Mesothelial cell of epicardium (in vitro differentiated cells): ENCODE data around the gene CBX1. TPM values are rescaled to one million over a fixed set of nuclear protein-coding genes. Genes with fewer than 3 reads are reported as not detected.

Source experiments
- DNase-seq, 2 experiments: peaks; one replicate each; pipeline ENCODE4 v3.0.0; 2021; ENCODE audit warnings: low spot score in 2 of 2; ENCODE audit not compliant: unreplicated experiment in 2 of 2
- H3K27ac Mint-ChIP-seq: 2 replicates; pipeline ENCODE4 v1.8.0; 2021; ENCODE audit warnings: mixed read lengths
- H3K27me3 Mint-ChIP-seq: 2 replicates; pipeline ENCODE4 v1.8.0; 2021; ENCODE audit warnings: low read depth, mixed read lengths
- H3K36me3 Mint-ChIP-seq: 2 replicates; pipeline ENCODE4 v1.8.0; 2021; ENCODE audit warnings: mixed read lengths
- H3K4me1 Mint-ChIP-seq: 2 replicates; pipeline ENCODE4 v1.8.0; 2021; ENCODE audit warnings: mixed read lengths
- H3K4me3 Mint-ChIP-seq: 2 replicates; pipeline ENCODE4 v1.8.0; 2021; ENCODE audit warnings: mild to moderate bottlenecking, moderate library complexity, mixed read lengths
- H3K9me3 Mint-ChIP-seq: 2 replicates; pipeline ENCODE4 v1.8.0; 2021; ENCODE audit warnings: mixed read lengths
- microRNA-seq: library from miRNA; unstranded; fragments of <30 nt; microRNA quantifications from one replicate; pipeline ENCODE4 v1.2.0, GENCODE V29; 2021; ENCODE audit warnings: inconsistent platforms, mixed read lengths
- total RNA-seq: library from RNA; stranded (reverse); gene quantifications from 3 replicates; pipeline ENCODE4 v1.2.1, GENCODE V29; 2021
- TF ChIP-seq, protein P1 (sequence below): fragments of 200-600 bp; sonication (generic); IDR thresholded peaks from one replicate; pipeline ENCODE4 v1.5.0; 2021; ENCODE audit warnings: antibody characterized with exemption; ENCODE audit not compliant: unreplicated experiment

The CBX1 gene
- total RNA-seq, 1 donor from 2014 or later = 142 TPM

GRCh38 chr17:48022901-48023300, 78.4 kb downstream of the CBX1 start:
- Mint-ChIP-seq H3K36me3 (no peaks in the 10 kb centered on the region), H3K9me3 (no peaks in the 10 kb centered on the region), H3K4me3 (peak overlapping the region; percentile 15), H3K27ac (no peak overlapping the region), H3K4me1 (peaks cover 34% of the 10 kb centered on the region), H3K27me3 (peaks cover 50% of the 10 kb centered on the region)
- TF ChIP-seq, protein P1, sequence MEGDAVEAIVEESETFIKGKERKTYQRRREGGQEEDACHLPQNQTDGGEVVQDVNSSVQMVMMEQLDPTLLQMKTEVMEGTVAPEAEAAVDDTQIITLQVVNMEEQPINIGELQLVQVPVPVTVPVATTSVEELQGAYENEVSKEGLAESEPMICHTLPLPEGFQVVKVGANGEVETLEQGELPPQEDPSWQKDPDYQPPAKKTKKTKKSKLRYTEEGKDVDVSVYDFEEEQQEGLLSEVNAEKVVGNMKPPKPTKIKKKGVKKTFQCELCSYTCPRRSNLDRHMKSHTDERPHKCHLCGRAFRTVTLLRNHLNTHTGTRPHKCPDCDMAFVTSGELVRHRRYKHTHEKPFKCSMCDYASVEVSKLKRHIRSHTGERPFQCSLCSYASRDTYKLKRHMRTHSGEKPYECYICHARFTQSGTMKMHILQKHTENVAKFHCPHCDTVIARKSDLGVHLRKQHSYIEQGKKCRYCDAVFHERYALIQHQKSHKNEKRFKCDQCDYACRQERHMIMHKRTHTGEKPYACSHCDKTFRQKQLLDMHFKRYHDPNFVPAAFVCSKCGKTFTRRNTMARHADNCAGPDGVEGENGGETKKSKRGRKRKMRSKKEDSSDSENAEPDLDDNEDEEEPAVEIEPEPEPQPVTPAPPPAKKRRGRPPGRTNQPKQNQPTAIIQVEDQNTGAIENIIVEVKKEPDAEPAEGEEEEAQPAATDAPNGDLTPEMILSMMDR = no peak
- DNase-seq = no peak

DNA sequence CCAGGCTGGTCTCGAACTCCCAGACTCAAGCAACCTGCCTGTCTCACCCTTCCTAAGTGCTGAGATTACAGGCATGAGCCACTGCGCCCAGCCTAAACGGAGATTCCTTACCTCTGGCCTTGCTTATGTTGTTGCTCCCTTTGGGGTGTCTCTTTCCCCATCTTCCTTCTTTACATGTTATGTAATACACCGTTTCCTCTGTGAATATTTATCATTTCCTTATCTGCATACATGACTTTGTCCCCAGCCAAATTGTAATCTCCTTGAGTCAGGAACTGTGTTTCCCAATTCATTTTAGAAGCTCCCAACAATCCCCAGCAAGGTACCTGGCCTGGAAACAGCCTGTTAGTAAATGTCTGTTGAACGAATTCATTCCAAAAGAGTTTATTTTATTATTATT, 79.3 kb downstream of the CBX1 start:
- no peak for DNase-seq
- no peak overlapping the region for H3K27ac Mint-ChIP-seq
- no peak overlapping the region for H3K4me3 Mint-ChIP-seq
- H3K27me3 Mint-ChIP-seq = peaks cover 50% of the 10 kb centered on the region
- no peaks in the 10 kb centered on the region for H3K9me3 Mint-ChIP-seq
- TF ChIP-seq, protein P1 = no peak
- H3K4me1 Mint-ChIP-seq = peaks cover 32% of the 10 kb centered on the region
- no peaks in the 10 kb centered on the region for H3K36me3 Mint-ChIP-seq

Small RNA genes within 50 kb of the gene (microRNA-seq; reads per million reads assigned to microRNA genes)
- gene MIR152 = 508 reads per million, percentile 74 among the genes with 10 or more reads in this experiment

Other genes with a start within 250 kb of the CBX1 start
- 17.0 to 18.0 TPM (median 17.0 TPM) in 3 replicates for gene SP2, start 205.2 kb downstream of the CBX1 start, total RNA-seq
- gene PNPO, start 159.9 kb downstream of the CBX1 start, total RNA-seq = 7.4 to 10.4 TPM (median 8.3 TPM) in 3 replicates
- gene PRR15L, start 143.6 kb downstream of the CBX1 start, total RNA-seq = 3.4 to 3.6 TPM (median 3.4 TPM) in 3 replicates
- gene CDK5RAP3, start 130.4 kb downstream of the CBX1 start, total RNA-seq = 231 to 251 TPM (median 236 TPM) in 3 replicates
- gene COPZ2, start 63.7 kb downstream of the CBX1 start, total RNA-seq = 28.2 to 31.8 TPM (median 30.7 TPM) in 3 replicates
- 134 to 137 TPM (median 136 TPM) in 3 replicates for gene NFE2L1, start 53.1 kb downstream of the CBX1 start, total RNA-seq
- gene SNX11, start 6.3 kb upstream of the CBX1 start, total RNA-seq = 16.2 to 20.1 TPM (median 18.4 TPM) in 3 replicates